ENCODE measurements around the gene FXYD3.
"Not testable (repeated sequence)": the region's sequence is repeated elsewhere in the genome, so short reads cannot be mapped to it uniquely, and the experiment has no call there.

The FXYD3 gene

DNA sequence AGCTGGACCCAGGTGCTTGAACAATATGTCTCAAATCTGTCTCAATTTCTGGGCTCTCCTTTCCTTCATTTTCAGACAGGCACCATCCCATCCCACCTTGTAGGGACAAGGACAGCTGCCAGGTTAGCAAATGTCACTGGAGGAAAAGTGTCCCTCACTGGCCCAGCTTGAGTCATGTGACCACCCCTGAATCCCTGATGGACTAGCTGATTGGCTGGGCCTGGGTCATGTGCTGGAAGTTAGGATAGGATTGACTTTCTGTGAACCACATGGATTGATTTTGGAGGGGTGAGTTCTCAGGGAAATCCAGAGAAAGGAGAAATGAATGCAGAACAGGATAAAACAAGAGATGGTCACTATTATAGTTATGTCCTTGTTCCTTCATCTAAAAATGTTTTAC lies 28.2 kb upstream of the FXYD3 start:
- FAIRE-seq = no peak

DNA sequence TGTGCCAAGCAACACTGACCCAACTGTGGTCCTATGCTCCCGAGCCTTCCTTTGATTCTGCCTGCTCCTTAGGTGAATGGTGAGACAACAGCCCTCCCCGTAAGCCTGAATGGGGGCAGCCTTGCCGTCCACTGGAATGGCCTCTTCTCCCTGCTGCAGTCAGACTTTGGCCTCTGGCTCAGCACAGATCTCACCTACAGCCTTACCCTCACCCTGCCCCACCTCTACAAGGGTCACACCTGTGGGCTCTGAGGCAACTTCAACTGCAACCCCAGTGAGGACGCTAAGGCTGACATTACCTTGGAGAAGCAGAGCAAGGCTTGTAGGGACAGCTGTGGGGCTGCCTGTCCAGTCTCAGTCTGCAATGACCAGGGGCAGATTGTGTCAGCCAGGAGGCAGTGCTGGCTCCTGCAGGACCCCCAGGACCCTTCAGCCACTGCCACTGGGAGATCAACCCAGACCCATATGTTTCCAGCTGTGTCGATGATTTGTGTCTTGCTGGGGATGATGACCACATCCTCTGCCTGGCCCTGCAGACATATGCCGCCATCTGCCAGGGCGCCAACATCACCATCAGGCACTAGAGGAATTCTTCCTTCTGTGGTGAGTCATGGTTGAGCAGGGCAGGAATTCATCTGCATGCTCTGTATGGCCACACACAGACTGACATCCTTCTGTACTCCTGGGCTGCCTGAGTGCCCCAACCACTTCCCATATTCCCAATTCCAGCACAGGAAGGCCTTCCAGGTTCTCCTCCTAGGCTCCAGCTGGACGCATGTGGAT lies 27.3 kb upstream of the FXYD3 start:
- FAIRE-seq = no peak

DNA sequence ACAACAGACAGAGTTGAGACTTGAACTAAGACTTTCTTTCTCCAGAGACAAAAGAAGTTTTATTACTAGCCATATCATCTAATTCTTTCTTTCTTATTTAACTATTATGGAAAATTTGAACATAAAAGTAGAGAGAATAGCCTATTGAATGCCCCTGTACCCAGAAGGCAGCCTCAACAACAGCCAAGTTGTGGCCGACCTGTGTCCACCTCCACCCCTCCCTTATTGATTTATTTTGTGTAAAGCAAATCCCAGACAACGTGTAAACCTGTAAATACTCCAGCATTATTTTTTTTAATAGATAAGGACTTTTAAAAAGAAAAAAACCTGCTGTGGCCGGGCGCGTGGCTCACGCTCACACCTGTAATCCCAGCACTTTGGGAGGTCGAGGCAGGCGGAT lies 26.1 kb upstream of the FXYD3 start:
- no peak for FAIRE-seq

DNA sequence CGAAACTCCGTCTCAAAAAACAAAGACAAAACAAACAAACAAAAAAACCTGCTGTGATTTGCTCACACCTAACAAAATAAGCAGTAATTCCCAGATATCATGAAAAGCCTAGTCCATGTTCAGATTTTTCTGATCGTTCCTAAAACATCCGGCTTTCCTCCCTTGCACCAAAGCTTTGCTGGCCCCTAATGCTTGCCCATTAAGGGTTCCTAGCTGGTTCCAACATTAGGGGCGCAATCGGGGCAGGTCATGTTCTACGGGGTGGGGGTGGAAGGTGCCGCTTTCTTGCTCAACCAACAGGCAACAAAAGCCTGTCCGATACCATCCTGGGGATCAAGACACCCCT lies 25.5 kb upstream of the FXYD3 start:
- FAIRE-seq = no peak

DNA sequence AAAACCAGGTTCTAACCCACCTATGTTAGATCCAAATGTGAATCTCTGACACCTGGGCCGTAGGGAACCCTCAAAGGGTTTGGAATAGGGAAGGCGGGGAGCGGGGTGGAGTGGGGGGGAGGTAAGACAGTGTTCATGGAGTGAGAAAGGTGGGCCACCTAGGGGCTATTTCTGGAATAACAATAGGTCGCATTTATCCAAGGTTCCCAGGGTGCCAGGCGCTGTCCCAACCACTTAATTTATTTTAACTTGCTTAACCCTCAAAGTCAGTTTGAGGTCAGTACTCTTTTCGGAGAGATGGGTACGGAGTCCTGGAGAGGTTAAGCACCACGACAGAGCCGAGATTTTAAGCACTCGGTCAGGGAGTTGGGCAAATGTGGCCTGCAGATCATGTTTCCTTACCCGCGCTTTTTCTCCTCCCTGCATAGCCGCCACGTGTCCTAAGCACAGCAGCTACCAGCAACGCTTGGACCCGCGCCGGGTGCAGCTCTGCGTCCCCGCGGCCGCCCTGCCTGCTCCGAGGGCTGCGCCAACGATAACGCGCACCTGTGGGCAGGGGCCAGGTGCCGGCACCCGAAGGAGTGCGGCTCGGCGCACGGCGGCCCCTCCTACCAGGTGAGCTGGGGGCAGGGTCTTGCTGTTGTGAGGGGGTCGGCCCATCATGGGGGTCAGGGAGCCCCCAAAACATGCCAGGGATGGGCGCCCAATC lies 25.0 kb upstream of the FXYD3 start:
- FAIRE-seq = no peak

DNA sequence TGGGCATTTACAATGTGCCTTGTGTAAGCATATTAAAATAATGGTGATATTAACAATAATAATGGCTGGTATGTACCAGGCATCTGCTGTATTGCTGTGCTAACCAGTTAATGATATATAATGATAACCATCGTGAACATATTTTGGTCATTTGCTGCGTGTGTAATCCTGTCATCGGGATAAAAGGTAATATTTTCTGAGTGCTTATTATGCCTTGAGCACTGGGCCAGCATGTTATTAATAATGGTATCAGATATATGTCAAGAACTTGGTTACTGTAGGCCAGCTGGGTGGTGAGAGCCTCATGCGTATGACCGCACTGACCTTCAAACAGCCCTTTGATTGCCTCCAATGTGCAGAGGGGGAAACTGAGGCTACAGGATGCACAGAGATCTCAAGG lies 22.2 kb upstream of the FXYD3 start:
- FAIRE-seq = no peak

DNA sequence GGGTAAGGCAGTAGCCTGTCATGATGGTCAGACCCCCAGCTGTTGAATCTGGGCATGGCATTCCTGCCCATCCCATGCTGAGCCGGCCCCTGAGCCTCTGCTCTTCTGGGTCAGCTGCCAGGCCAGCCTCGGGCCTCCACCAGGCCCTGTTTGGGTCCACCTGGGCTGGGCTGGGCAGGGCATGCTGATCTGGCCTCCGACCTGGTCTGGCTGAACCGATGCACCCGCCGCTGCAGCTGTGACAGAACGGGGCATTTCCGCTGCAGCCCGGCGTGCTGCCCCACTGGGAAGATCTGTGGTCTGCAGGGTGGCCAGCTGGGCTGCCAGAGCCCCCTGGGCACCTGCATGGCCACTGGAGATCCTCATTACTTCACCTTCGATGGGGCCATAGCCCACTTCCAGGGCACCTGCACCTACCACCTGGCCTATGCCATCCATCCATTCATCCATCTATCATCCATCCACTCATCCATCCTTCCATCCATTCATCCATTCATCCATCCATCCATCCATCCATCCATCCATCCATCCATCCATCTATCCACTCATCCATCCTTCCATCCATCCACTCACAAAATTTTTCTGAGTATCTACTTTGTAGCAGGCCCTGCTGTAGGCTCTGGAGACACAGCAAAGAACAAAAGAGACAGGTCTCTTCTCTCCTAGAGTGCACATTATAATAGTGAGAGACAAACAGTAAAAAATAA lies 21.5 kb upstream of the FXYD3 start:
- FAIRE-seq = no peak

DNA sequence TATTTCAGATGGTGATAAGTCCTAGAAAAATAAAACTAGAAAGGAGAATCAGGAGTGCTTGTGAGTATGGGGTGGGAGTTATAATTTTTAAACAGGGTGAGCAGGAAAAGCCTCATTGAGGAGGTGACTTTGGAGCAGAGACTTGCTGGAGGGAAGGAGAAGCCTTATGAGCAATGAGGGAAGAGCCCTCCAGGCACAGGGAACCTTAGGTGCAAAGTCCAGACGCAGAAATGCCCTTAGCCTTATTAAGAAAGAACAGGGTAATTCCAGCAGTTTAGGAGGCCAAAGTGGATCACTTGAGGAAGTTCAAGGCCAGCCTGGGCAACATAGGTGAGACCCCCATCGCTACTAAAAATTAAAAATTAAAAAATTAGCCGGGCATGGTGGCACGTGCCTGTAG lies 21.0 kb upstream of the FXYD3 start:
- no peak for FAIRE-seq

DNA sequence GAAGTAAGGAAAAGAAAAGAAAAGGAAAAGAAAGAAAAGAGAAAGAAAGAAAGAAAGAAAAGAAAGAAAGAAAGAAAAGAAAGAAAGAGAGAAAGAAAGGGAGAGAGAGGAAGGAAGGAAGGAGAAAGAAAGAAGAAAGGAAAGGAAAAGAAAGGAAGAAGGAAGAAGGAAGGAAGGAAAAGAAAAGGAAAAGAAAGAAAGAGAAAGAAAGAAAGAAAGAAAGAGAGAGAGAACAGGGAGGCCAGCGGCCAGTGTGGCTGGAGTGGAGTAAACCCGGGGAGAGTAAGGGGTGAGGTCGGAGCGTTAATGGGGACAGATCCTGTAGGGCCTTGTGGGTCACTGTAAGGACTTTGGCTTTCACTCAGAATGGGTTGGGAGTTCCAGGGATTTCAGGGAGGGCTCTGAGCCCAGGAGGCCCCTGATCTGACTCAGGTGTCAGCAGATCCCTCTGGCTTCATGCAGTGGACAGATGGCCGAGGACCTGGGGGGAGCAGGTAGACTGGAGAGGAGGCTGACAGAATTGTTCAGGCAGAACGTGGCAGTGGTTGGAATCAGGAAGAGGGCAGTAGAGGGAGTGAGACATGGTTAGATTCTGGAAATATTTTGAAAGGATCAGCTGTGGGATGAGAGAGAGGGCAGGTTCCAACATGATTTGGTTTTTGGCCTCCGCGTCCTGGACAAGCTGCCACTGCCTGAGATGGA lies 19.8 kb upstream of the FXYD3 start:
- FAIRE-seq = no peak

DNA sequence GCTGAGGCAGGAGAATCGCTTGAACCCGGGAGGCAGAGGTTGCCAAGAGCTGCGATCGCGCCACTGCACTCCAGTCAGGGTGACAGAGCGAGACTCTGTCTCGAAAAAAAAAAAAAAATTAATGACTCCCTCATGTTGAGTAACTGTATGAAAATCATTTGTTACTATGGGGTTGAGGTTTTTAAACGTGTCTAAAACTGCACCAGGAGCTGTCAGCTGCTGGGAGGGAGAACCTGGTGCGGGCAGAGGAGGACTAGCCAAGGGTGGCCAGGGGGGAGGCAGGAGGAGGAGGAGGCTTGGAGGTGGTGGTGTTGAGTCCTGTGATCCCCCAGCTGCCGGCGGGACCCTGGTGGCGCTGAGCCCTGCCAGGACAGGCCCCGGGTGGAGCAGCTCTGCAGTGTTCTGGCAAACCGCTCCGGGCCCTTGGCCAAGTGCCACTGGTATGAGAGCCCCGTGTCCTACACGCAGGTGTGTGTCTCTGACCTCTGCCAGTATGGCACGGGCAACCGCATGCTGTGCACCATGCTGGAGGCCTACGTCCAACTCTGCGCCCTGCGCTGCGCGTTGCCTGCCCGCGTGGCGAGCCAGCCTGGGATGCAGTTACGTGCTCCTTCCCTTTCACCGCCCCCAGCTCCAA lies 17.1 kb upstream of the FXYD3 start:
- no peak for FAIRE-seq

DNA sequence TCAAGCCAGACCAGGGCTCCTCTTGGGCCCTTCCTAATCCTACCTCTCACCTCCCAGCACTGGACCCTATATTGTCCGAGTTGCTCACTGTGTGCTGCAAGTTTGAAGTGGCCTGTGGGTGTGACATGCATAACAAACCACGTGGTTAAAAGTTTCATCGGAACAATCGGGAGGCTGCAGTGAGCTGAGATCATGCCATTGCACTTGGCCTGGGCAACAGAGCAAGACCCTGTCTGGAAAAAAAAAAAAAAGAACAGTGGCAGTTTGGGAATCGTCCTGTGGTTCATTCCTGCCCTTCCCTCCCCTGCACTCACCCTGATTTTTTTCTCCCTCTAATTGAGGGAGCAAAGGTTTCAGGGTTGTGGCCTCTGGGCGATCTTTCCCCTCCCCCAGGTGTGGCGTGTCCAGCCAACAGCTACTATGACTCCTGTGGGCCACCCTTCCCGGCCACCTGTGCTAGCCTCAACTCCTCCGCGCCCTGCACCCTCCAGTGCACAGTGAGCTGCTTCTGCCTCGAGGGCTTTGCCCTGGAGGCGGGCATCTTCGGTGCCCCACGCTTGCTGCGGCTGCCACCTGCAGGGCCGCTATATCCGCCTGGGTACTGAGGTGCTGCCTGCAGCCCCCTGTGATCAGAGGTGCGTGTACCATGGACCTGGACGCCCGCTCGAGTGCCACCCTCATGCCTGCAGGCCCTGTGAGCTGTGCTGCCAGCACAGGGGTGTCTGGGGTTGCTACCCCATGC lies 16.3 kb upstream of the FXYD3 start:
- no peak for FAIRE-seq

DNA sequence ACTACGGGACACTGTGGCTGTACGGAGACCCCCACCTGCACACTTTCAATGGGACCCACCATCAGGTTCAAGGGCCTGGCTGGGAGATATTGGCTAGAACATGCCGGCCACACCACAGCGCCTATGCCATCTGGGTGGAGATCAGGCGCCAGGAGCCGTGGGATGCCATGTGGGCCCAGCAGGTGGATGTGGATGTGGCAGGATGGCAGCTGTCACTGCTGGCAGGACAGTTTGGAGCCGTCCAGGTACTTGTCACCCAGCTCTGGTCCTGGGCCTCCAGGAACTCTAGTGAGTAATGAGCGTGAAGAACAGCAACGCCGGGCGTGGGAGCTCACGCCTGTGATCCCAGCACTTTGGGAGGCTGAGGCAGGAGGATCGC lies 15.7 kb upstream of the FXYD3 start:
- no peak for FAIRE-seq

DNA sequence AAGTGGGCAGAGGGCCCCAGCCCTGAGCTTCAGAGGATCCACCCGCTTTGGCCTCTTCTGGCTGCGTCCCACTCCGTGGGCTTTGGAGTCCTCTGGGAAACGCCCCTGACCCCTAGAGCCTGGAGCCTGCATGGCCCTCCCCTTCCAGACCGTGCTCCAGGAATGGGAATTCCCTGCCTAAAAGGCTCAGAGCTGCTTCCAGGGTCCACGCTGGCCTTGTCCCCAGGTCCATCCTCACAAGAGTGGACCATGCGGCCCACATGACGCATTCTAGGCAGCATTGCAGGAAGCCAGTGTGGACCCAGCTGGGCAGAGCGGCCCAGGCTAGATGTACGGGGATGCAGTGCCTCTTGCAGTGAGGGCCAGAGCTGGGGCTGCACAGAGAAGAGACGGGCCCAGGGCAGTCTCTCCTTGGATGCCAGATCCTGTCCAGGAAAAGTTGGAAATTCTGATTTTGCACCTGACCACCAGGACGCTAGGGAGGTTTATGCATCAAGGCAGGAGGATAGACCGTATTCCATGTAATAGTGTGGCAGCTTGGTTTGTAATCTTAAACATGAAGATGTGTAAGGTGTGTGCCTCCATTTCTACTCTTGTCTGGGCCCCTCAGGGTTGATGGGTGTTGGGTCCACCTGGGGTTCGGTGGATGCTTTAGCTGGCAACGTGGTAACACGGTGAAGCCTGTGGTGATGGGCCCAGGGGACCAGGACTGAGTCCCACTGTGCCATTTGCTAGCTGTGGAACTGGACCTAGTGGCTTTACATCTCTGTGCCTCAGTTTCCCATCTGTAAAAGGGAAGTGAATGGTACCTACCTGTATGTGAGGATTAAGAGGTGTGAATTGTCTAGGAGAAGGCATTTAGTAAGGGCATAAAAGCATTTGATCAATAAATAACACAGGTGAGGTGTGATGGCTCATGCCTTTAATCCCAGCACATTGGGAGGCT lies 14.8 kb upstream of the FXYD3 start:
- no peak for FAIRE-seq

DNA sequence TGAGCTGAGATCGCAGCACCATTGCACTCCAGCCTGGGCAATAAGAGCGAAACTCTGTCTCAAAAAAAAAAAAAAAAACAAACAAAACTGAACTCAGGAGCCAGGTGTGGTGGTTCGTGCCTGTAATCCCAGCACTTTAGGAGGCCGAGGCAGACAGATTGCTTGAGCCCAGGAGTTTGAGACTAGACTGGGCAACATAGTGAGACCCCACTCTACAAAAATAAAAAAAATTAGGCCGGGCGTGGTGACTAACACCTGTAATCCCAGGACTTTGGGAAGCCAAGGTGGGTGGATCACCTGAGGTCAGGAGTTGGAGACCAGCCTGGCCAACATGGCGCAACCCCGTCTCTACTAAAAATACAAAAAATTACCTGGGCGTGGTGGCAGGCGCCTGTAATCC lies 13.7 kb upstream of the FXYD3 start:
- not testable (repeated sequence) for FAIRE-seq

DNA sequence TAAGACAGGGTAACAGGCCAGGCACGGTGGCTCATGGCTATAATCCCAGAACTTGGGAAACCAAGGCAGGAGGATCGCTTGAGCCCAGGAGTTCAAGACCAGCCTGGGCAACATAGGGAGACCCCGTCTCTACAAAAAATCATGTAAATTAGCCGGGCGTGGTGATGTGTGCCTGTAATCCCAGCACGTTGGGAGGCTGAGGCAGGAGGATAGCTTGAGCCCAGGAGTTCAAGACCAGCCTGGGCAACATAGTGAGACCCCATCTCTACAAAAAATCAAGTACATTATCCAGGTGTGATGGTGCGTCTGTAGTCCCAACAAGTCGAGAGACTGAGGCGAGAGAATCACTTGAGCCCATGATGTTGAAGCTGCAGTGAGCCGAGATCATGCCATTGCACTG lies 12.0 kb upstream of the FXYD3 start:
- FAIRE-seq = not testable (repeated sequence)

DNA sequence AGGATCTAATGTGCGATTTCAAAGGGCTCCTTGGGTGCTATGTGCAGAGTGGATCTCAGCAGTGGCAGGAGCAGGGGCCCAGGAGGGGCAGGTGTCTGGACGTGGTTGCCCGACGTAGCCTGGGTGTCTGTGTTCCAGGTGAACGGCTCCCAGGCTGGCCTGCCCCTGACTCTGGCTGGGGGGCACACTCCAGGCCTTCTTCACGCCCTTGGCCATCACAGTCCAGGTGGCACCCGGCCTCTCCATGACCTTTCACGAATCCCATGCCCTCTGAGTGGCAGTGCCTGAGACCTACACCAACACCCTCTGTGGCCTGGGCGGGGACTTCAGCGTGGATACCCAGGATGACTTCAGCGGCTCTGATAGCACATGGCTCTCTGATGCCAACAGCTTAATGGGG lies 11.3 kb upstream of the FXYD3 start:
- no peak for FAIRE-seq

DNA sequence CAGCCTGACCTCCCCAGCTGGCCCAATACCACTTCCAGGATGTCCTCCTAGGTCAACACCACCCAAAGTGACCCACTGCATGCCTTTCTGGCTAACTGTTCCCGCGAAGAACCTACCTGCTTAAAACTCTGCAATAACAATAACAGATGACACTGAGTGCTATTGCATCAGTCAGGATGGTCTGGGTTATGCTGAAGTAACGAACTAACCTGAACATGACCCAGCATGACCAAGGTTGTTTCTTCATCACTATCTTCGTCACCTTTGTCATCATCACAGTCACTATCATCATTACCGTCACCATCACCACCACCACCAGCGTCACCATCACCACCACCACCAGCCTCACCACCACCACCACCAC lies 10.6 kb upstream of the FXYD3 start:
- no peak for FAIRE-seq

DNA sequence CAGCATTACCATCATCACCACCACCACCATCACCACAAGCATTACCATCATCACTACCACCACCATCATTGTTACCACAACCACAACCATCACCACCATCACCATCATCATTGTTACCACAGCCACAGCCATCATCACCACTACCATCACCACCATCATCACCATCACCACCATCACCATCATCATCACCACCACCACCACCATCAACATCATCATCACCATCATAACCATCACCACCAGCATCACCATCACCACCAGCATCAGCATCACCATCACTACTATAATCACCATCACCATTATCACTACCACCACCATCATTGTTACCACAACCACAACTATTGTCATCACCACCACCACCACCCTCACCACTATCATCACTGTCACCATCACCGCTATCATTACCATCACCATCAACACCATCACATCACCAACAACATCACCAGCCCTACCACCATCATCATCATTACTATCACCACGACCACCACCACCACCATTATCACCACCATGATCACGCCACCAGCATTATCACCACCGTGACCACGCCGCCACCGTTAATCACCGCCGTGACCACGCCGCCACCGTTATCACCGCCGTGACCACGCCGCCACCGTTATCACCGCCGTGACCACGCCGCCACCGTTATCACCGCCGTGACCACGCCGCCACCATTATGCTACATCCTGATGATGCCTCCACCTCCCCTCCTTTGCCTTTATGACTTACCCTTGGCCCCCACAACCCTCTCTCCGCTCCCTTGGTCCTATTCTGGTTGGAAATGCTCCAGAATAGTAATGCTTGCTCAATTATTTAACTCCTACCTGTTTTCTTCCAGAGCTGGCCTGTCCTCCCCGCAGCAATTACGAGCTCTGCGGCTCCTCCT lies 10.0 kb upstream of the FXYD3 start:
- FAIRE-seq = no peak

DNA sequence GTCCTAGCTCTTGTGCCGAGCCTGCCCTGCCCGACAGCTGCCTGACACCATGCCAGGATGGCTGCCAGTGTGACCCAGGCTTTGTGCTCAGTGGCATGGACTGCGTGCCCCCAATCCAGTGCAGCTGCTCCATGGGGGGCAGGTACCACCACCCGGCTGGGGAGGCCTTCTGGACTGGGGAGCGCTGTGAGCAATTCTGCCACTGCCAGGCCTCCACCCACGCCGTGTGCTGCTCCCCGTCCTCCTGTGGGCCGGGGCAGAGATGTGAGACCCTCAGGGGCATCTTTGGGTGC lies 9.4 kb upstream of the FXYD3 start:
- no peak for FAIRE-seq

DNA sequence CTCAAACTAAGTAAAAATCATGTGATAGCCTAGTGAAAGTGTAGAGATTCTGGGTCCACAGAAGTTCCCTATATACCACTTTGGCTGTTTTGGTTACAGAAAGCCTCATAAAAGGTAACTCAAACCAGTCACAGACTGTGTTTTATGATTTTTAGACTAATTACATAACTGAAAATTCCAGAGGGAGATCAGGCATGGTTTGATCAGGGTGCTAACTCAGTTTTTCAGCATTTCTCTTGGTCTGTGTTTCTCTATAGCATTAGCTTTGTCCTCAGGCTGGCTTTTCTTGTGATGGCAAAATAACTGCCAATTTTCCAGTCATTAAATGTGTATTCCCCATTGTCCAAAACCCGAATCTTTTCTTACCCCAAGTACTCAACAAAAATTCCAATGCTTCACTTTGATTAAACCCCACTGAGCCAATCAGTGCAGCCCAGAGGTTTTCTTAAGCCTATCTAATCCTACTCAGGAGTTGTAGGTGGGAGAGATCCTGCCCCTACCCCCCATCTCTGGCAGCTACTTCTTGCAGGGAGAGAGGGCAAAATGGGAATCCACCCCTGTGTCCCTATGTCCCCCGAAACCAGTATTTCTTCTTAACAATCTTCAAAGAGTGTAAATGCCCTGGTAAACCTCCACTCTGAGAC lies 8.6 kb upstream of the FXYD3 start:
- no peak for FAIRE-seq

All from G401.6 (cell line).